Thyroid gland (tissue), 4 donors: ENCODE measurements around the gene CTSD. TPM values are rescaled to one million over a fixed set of nuclear protein-coding genes. Genes with fewer than 3 reads are reported as not detected.

Source experiments
- DNase-seq, 2 donors: peaks; one replicate each; pipeline ENCODE4 v3.0.0-alpha.2; 2019
- H3K27ac ChIP-seq, 3 donors: fragments of 200-600 bp; sonication (generic); 1 replicate in 2 of 3; 2 replicates in 1 of 3; pipeline ENCODE4 v1.5.1; 2016 to 2019; ENCODE audit warnings: mild to moderate bottlenecking in 1 of 3, moderate library complexity in 1 of 3
- H3K27me3 ChIP-seq: fragments of 200-600 bp; sonication (generic); one replicate; pipeline ENCODE4 v1.5.1; 2019
- H3K36me3 ChIP-seq, 2 donors: fragments of 200-600 bp; sonication (generic); one replicate each; pipeline ENCODE4 v1.5.1; 2016 to 2019
- H3K4me1 ChIP-seq, 2 donors: fragments of 200-600 bp; sonication (generic); one replicate each; pipeline ENCODE4 v1.5.1; 2017 to 2019
- H3K4me3 ChIP-seq, 3 donors: fragments of 200-600 bp; sonication (generic); replicated peaks in 1 of 3; 1 replicate in 2 of 3; 2 replicates in 1 of 3; pipeline ENCODE4 v1.5.1; 2016; ENCODE audit warnings: mild to moderate bottlenecking in 1 of 3
- H3K9me3 ChIP-seq: fragments of 200-600 bp; sonication (generic); one replicate; pipeline ENCODE4 v1.5.1; 2017
- POLR2A ChIP-seq, 2 donors: fragments of 450-650 bp; IDR thresholded peaks; one replicate each; pipeline ENCODE4 v1.6.1; 2017; ENCODE audit warnings: antibody characterized with exemption in 2 of 2, mild to moderate bottlenecking in 2 of 2, moderate library complexity in 1 of 2
- WGBS, 2 donors: methylation state at CpG; one replicate each; pipeline ENCODE4 v1.1.5; 2017; 5-methylcytosine and 5-hydroxymethylcytosine counted together
- intact Hi-C: fragments of 100-400 bp; cut with DNase I; formaldehyde crosslinking; loops from one replicate; pipeline ENCODE4 v1.15.1; 2023
- total RNA-seq, 4 donors: library from RNA; depleted of rRNA; stranded (reverse); fragments of >200 nt; gene quantifications; one replicate each; pipeline ENCODE4 v1.2.3, GENCODE V29; 2016
- TF ChIP-seq, protein P1 (sequence below), 6 experiments: fragments of 200-600 bp in 3 of 6; fragments of 450-650 bp in 3 of 6; sonication (generic) in 3 of 6; IDR thresholded peaks; one replicate each; pipeline ENCODE4 v1.5.1; 2016 to 2019; ENCODE audit warnings: antibody characterized with exemption in 6 of 6, mild to moderate bottlenecking in 2 of 6, inconsistent platforms in 1 of 6, moderate library complexity in 1 of 6

CTSD gene
- total RNA-seq, 4 donors from 2014 or later, result 363 to 577 (median 457) TPM

DNA sequence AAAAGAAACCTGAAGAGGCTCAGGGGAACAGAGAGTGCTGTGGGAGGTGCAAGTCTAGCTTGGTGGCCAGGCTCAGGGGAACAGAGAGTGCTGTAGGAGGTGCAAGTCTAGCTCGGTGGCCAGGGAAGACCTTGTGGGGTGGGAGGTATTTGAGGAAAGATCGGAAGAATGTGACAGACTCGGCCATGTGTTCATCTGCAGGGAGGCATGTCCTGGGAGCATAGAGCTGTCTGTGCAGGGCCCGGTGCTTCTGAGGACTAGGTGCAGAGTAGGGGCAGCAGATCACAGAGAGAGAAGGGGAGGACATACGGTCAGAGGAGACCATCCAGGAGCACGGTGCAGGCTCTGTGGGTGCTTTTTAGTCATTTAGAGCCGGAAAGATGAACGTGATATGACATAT lies 24.2 kb downstream of the CTSD start:
- H3K4me3 ChIP-seq, result no peak overlapping the region
- TF ChIP-seq, protein P1, sequence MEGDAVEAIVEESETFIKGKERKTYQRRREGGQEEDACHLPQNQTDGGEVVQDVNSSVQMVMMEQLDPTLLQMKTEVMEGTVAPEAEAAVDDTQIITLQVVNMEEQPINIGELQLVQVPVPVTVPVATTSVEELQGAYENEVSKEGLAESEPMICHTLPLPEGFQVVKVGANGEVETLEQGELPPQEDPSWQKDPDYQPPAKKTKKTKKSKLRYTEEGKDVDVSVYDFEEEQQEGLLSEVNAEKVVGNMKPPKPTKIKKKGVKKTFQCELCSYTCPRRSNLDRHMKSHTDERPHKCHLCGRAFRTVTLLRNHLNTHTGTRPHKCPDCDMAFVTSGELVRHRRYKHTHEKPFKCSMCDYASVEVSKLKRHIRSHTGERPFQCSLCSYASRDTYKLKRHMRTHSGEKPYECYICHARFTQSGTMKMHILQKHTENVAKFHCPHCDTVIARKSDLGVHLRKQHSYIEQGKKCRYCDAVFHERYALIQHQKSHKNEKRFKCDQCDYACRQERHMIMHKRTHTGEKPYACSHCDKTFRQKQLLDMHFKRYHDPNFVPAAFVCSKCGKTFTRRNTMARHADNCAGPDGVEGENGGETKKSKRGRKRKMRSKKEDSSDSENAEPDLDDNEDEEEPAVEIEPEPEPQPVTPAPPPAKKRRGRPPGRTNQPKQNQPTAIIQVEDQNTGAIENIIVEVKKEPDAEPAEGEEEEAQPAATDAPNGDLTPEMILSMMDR (IDR thresholded peaks at IDR 0.05), result no peak
- TF ChIP-seq POLR2A (IDR thresholded peaks at IDR 0.05), result no peak
- no peak for DNase-seq
- intact Hi-C loops, result no loop called here
- H3K36me3 ChIP-seq, result no peaks in the 10 kb centered on the region
- no peaks in the 10 kb centered on the region for H3K27me3 ChIP-seq
- no peaks in the 10 kb centered on the region for H3K4me1 ChIP-seq
- 77 to 84% methylated on average over 8 of the region's 8 CpGs for WGBS, 2 donors
- no peak overlapping the region for H3K27ac ChIP-seq
- H3K9me3 ChIP-seq, result no peaks in the 10 kb centered on the region

DNA sequence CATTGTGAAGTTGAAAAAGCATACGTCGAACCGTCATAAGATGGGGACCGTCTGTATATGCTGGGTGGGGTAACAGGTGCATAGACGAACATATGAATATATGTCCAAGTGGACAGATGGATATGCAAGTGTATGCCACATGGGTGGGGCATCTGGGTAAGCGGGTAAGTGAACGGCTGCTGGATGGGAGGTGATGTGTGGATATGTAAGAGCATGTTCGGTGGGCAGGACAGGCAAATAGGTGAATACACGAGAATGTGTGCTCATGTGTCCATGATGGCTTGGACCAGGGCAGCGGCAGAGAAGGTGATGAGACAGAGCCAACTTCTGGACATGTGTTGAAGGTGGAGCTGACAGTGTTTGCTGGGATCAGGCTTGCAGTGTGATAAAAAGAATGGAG lies 25.3 kb downstream of the CTSD start:
- no peaks in the 10 kb centered on the region for H3K27me3 ChIP-seq
- no peaks in the 10 kb centered on the region for H3K36me3 ChIP-seq
- H3K4me3 ChIP-seq, result no peak overlapping the region
- H3K4me1 ChIP-seq, result no peaks in the 10 kb centered on the region
- intact Hi-C loops, result no loop called here
- DNase-seq, result no peak
- no peak overlapping the region for H3K27ac ChIP-seq
- WGBS, 2 donors, result 92 to 94% methylated on average over 10 of the region's 10 CpGs
- H3K9me3 ChIP-seq, result no peaks in the 10 kb centered on the region
- no peak for TF ChIP-seq POLR2A (IDR thresholded peaks at IDR 0.05)
- TF ChIP-seq, protein P1 (IDR thresholded peaks at IDR 0.05), result no peak

DNA sequence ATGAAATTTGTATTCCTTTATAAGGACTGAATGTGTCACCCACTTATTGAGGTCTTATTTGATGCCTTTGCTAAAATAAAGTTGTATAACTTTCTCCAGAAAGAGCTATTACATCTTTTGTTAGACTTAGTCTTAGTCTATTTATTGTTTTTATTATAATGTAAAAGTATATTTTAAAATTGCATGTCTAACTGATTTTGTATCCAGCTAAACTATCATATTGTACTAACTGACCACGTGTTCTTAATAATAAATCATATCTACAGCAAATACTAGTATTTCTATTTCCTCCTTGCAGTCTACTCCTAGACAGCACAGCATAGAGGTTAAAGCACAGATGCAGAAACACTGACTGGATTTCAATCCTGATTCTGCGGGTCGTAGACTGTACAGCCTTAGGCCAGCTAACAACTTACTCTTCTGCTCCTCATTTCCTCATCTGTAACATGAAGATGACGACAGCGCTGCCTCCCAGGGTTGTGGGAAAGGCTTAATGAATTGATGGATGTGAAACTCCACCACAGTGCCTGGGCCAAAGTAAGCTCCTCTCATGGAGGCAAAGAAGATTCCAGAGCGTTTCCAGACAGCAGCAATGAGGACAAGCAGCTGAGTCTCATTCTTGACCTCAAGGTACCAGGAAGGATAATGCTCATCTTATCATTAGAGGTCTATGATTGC lies 26.5 kb downstream of the CTSD start:
- no peak for DNase-seq
- intact Hi-C loops, result no loop called here
- H3K9me3 ChIP-seq, result no peaks in the 10 kb centered on the region
- H3K4me3 ChIP-seq, result no peak overlapping the region
- no peaks in the 10 kb centered on the region for H3K36me3 ChIP-seq
- no peaks in the 10 kb centered on the region for H3K4me1 ChIP-seq
- TF ChIP-seq POLR2A (IDR thresholded peaks at IDR 0.05), result no peak
- TF ChIP-seq, protein P1 (IDR thresholded peaks at IDR 0.05), result no peak
- H3K27me3 ChIP-seq, result no peaks in the 10 kb centered on the region
- WGBS, 2 donors, result 81 to 83% methylated on average over 6 of the region's 6 CpGs
- H3K27ac ChIP-seq, result no peak overlapping the region

DNA sequence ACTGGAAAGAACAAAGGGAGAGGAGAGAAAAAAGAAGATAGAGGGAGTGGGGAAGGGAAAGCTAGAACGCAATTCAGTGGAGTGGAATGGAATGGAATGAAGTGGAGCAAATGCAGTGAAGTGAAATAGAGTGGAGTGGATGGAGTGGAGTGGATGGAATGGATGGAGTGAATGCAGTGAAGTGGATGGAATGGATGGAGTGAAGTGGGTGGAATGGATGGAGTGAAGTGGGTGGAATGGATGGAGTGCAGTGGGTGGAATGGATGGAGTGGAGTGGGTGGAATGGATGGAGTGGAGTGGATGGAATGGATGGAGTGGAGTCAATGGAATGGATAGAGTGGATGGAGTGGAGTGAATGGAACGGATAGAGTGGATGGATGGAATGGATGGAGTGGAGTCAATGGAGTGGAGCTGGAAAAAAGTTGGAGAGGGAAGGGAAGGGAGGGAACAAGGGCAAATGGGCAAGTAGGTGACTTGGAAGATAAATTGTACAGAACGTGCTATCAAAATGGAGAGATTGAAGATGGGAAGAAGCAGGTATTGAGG lies 27.2 kb downstream of the CTSD start:
- H3K4me3 ChIP-seq, result no peak overlapping the region
- no peak for DNase-seq
- 40 to 53% methylated on average over 3 of the region's 3 CpGs for WGBS, 2 donors
- no peaks in the 10 kb centered on the region for H3K36me3 ChIP-seq
- H3K9me3 ChIP-seq, result no peaks in the 10 kb centered on the region
- H3K27ac ChIP-seq, result no peak overlapping the region
- H3K27me3 ChIP-seq, result no peaks in the 10 kb centered on the region
- intact Hi-C loops, result no loop called here
- H3K4me1 ChIP-seq, result no peaks in the 10 kb centered on the region
- TF ChIP-seq, protein P1 (IDR thresholded peaks at IDR 0.05), result no peak
- TF ChIP-seq POLR2A (IDR thresholded peaks at IDR 0.05), result no peak

DNA sequence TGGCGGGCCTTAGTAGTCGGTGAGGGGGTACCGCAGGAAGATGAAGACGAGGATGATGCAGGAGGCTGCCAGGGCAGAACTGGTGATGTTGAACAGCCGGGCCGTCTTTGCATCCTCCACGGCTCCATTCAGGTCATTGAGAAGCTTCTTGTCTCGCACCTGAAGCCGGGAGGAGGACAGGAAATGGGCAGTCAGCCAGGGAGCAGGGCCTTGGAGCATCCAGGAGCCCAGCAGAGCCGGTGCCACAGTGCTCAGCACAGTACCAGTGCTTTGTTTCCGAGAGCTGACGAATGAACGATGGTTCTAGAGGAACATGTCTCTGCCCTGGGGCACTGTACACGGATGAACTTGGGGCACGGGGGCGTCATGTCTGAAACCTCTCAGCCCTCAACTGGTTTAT lies 28.5 kb downstream of the CTSD start:
- no peak for DNase-seq
- no peaks in the 10 kb centered on the region for H3K27me3 ChIP-seq
- no peaks in the 10 kb centered on the region for H3K4me1 ChIP-seq
- no peaks in the 10 kb centered on the region for H3K9me3 ChIP-seq
- intact Hi-C loops, result no loop called here
- H3K36me3 ChIP-seq, result no peaks in the 10 kb centered on the region
- WGBS, 2 donors, result 61 to 69% methylated on average over 16 of the region's 16 CpGs
- no peak overlapping the region for H3K27ac ChIP-seq
- TF ChIP-seq, protein P1 (IDR thresholded peaks at IDR 0.05), result no peak
- no peak for TF ChIP-seq POLR2A (IDR thresholded peaks at IDR 0.05)
- no peak overlapping the region for H3K4me3 ChIP-seq
